GM21737 (cell line): ENCODE data around the gene COTL1.

Source experiments
- ATAC-seq: cut with Tn5 transposase; IDR thresholded peaks from one replicate; pipeline ENCODE4 v1.9.1; 2021; ENCODE audit warnings: mild to moderate bottlenecking, moderate library complexity; ENCODE audit not compliant: unreplicated experiment

The COTL1 gene

GRCh38 chr16:84617791-84618580 is at the start of gene COTL1:
TSS of gene COTL1 (minus strand) at chr16:84618078. CDS start at chr16:84617914, 164 bp downstream.
- ATAC-seq: peak; percentile 79

GRCh38 chr16:84665843-84666242 is 48.0 kb upstream of the COTL1 start:
- no peak for ATAC-seq

GRCh38 chr16:84665359-84665758 is 47.5 kb upstream of the COTL1 start:
- ATAC-seq: no peak

GRCh38 chr16:84663433-84664101 is 45.7 kb upstream of the COTL1 start:
- peak; percentile 83 for ATAC-seq

GRCh38 chr16:84662471-84662870 is 44.6 kb upstream of the COTL1 start:
- no peak for ATAC-seq

GRCh38 chr16:84661418-84662060 is 43.7 kb upstream of the COTL1 start:
- ATAC-seq: no peak

- no peak for ATAC-seq
Measured at GRCh38 chr16:84660973-84661372, 43.1 kb upstream of the COTL1 start.

GRCh38 chr16:84659656-84660300 is 41.9 kb upstream of the COTL1 start:
- ATAC-seq: no peak

GRCh38 chr16:84658690-84659089 is 40.8 kb upstream of the COTL1 start:
- ATAC-seq: no peak

GRCh38 chr16:84657229-84657837 is 39.5 kb upstream of the COTL1 start:
- ATAC-seq: no peak

- ATAC-seq: no peak
Measured at GRCh38 chr16:84656649-84657048, 38.8 kb upstream of the COTL1 start.

GRCh38 chr16:84654998-84655397 is 37.1 kb upstream of the COTL1 start:
- no peak for ATAC-seq

- no peak for ATAC-seq
Measured at GRCh38 chr16:84654238-84654637, 36.4 kb upstream of the COTL1 start.

GRCh38 chr16:84652566-84652965 is 34.7 kb upstream of the COTL1 start:
- no peak for ATAC-seq

GRCh38 chr16:84650062-84650991 is 32.4 kb upstream of the COTL1 start:
- ATAC-seq: no peak

- ATAC-seq: no peak
Measured at GRCh38 chr16:84649511-84649861, 31.6 kb upstream of the COTL1 start.

GRCh38 chr16:84648595-84649510 is 31.0 kb upstream of the COTL1 start:
- peak; percentile 51 for ATAC-seq

- ATAC-seq: peak; percentile 80
Measured at GRCh38 chr16:84647828-84648594, 30.1 kb upstream of the COTL1 start, which contains the start of gene KLHL36. TSS of gene KLHL36 (plus strand) at chr16:84648511. CDS start at chr16:84650868, 2,357 bp downstream.
